ENCODE measurements around the gene SDHA.

SDHA gene

GRCh38 chr5:172841-173251, 45.3 kb upstream of the SDHA start:
- no peak for DNase-seq (ENCODE audit: low read depth)
- TF ChIP-seq, protein P1, sequence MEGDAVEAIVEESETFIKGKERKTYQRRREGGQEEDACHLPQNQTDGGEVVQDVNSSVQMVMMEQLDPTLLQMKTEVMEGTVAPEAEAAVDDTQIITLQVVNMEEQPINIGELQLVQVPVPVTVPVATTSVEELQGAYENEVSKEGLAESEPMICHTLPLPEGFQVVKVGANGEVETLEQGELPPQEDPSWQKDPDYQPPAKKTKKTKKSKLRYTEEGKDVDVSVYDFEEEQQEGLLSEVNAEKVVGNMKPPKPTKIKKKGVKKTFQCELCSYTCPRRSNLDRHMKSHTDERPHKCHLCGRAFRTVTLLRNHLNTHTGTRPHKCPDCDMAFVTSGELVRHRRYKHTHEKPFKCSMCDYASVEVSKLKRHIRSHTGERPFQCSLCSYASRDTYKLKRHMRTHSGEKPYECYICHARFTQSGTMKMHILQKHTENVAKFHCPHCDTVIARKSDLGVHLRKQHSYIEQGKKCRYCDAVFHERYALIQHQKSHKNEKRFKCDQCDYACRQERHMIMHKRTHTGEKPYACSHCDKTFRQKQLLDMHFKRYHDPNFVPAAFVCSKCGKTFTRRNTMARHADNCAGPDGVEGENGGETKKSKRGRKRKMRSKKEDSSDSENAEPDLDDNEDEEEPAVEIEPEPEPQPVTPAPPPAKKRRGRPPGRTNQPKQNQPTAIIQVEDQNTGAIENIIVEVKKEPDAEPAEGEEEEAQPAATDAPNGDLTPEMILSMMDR (IDR thresholded peaks at IDR 0.05; ENCODE audit: control insufficient read depth, extremely low read depth, insufficient read depth) = no peak
- H3K4me3 ChIP-seq (ENCODE audit: low read depth, low read length) = no peak overlapping the region

- H3K4me3 ChIP-seq (ENCODE audit: low read depth, low read length) = no peak overlapping the region
- DNase-seq (ENCODE audit: low read depth) = no peak
- TF ChIP-seq, protein P1 (IDR thresholded peaks at IDR 0.05; ENCODE audit: control insufficient read depth, extremely low read depth, insufficient read depth) = no peak
Observed at GRCh38 chr5:173392-174290, 44.5 kb upstream of the SDHA start.

- no peak for DNase-seq (ENCODE audit: low read depth)
- TF ChIP-seq, protein P1 (IDR thresholded peaks at IDR 0.05; ENCODE audit: control insufficient read depth, extremely low read depth, insufficient read depth) = no peak
- H3K4me3 ChIP-seq (ENCODE audit: low read depth, low read length) = no peak overlapping the region
Observed at GRCh38 chr5:174291-174600, 43.9 kb upstream of the SDHA start.

DNA sequence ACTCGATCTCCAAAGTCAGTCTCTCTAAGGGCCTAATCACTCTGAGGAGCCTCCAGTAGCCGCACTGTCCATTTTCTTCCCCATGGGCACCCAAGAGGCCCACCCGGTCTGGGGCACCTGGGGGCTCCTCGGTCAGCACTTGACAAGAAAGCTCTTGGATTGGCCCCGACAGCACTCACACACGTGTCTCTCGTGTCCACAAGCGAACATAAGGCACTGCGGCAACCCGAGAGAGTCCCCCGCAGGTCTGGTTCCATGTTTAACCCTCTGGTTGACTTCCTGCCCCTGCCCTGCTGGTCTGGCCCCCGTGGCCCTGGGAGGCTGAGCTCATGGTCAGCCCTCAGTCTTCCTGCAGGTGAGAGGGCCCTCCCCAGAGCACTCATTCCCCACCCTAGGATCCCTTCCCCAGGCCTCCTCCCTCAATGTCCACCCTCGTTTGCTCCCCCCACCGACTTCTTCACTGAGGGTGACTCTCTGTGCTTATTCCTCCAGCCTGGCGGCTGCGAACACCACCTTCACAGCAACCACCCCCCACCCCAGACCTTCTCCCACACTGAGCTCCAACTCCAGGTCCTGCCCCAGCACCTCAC, 43.1 kb upstream of the SDHA start:
- TF ChIP-seq, protein P1 (IDR thresholded peaks at IDR 0.05; ENCODE audit: control insufficient read depth, extremely low read depth, insufficient read depth) = no peak
- no peak for DNase-seq (ENCODE audit: low read depth)
- no peak overlapping the region for H3K4me3 ChIP-seq (ENCODE audit: low read depth, low read length)

GRCh38 chr5:176296-176823, 41.8 kb upstream of the SDHA start:
- TF ChIP-seq, protein P1 (IDR thresholded peaks at IDR 0.05; ENCODE audit: control insufficient read depth, extremely low read depth, insufficient read depth) = no peak
- H3K4me3 ChIP-seq (ENCODE audit: low read depth, low read length) = no peak overlapping the region
- DNase-seq (ENCODE audit: low read depth) = no peak

GRCh38 chr5:178110-178509, 40.0 kb upstream of the SDHA start:
- TF ChIP-seq, protein P1 (IDR thresholded peaks at IDR 0.05; ENCODE audit: control insufficient read depth, extremely low read depth, insufficient read depth) = no peak
- no peak overlapping the region for H3K4me3 ChIP-seq (ENCODE audit: low read depth, low read length)
- DNase-seq (ENCODE audit: low read depth) = no peak

Data from LNCaP clone FGC (cell line).